BE2C (cell line): ENCODE results near the gene SCLT1.

Experiments used
- DNase-seq: peaks from one replicate; pipeline ENCODE4 v3.0.0-alpha.2; 2020
- H3K27me3 ChIP-seq: fragments of 250-450 bp; sonication (Bioruptor Pico); 2 replicates; pipeline ENCODE4 v1.5.1; 2020; ENCODE audit warnings: mild to moderate bottlenecking
- H3K36me3 ChIP-seq: fragments of 250-450 bp; sonication (Bioruptor Pico); 2 replicates; pipeline ENCODE4 v1.5.1; 2020; ENCODE audit warnings: mild to moderate bottlenecking
- H3K4me1 ChIP-seq: fragments of 250-450 bp; sonication (Bioruptor Pico); 2 replicates; pipeline ENCODE4 v1.5.1; 2020
- H3K4me3 ChIP-seq: 2 replicates; pipeline ENCODE4 v1.5.1; 2011; ENCODE audit warnings: low read depth, low read length
- H3K9me3 ChIP-seq: fragments of 250-450 bp; sonication (Bioruptor Pico); 2 replicates; pipeline ENCODE4 v1.5.1; 2020
- CTCF ChIP-seq: IDR thresholded peaks from 2 replicates; pipeline ENCODE4 v1.5.1; 2012; ENCODE audit warnings: mild to moderate bottlenecking, low read depth, low read length

Gene SCLT1

GRCh38 chr4:128906581-128906980, 186.8 kb downstream of the SCLT1 start:
- TF ChIP-seq CTCF: no peak
- H3K36me3 ChIP-seq: no peaks in the 10 kb centered on the region
- DNase-seq: no peak
- H3K4me1 ChIP-seq: no peaks in the 10 kb centered on the region
- no peaks in the 10 kb centered on the region for H3K9me3 ChIP-seq
- H3K27me3 ChIP-seq: no peaks in the 10 kb centered on the region
- no peak overlapping the region for H3K4me3 ChIP-seq

- Histone ChIP-seq H3K4me1 (no peaks in the 10 kb centered on the region), H3K36me3 (no peaks in the 10 kb centered on the region), H3K27me3 (no peaks in the 10 kb centered on the region), H3K4me3 (no peak overlapping the region), H3K9me3 (no peaks in the 10 kb centered on the region)
- DNase-seq: no peak
- TF ChIP-seq CTCF: no peak
Observed at GRCh38 chr4:128904821-128905220, 188.5 kb downstream of the SCLT1 start.

- Histone ChIP-seq H3K9me3 (no peaks in the 10 kb centered on the region), H3K36me3 (no peaks in the 10 kb centered on the region)
- no peak for TF ChIP-seq CTCF
Observed at GRCh38 chr4:128880662-128881061, 212.7 kb downstream of the SCLT1 start.

GRCh38 chr4:128879971-128880370, 213.4 kb downstream of the SCLT1 start:
- no peaks in the 10 kb centered on the region for H3K27me3 ChIP-seq
- no peak overlapping the region for H3K4me3 ChIP-seq
- DNase-seq: no peak
- H3K4me1 ChIP-seq: no peaks in the 10 kb centered on the region; the same call in 1 of the 2 replicates
- no peaks in the 10 kb centered on the region for H3K9me3 ChIP-seq
- TF ChIP-seq CTCF: no peak
- H3K36me3 ChIP-seq: no peaks in the 10 kb centered on the region

More at GRCh38 chr4:128880662-128881061, 212.7 kb downstream of the SCLT1 start:
- H3K27me3 ChIP-seq: no peaks in the 10 kb centered on the region
- no peaks in the 10 kb centered on the region; the same call in 1 of the 2 replicates for H3K4me1 ChIP-seq
- no peak for DNase-seq
- H3K4me3 ChIP-seq: no peak overlapping the region

- H3K4me3 ChIP-seq: no peak overlapping the region
- no peak for DNase-seq
- no peaks in the 10 kb centered on the region for H3K27me3 ChIP-seq
- H3K4me1 ChIP-seq: no peaks in the 10 kb centered on the region; the same call in 1 of the 2 replicates
- TF ChIP-seq CTCF: no peak
- no peaks in the 10 kb centered on the region for H3K9me3 ChIP-seq
- no peaks in the 10 kb centered on the region for H3K36me3 ChIP-seq
Observed at GRCh38 chr4:128879283-128879682, 214.1 kb downstream of the SCLT1 start.

- H3K4me1 ChIP-seq: no peaks in the 10 kb centered on the region; the same call in 1 of the 2 replicates
- H3K27me3 ChIP-seq: no peaks in the 10 kb centered on the region
- DNase-seq: no peak
- no peak for TF ChIP-seq CTCF
- H3K36me3 ChIP-seq: no peaks in the 10 kb centered on the region
- no peak overlapping the region for H3K4me3 ChIP-seq
- no peaks in the 10 kb centered on the region for H3K9me3 ChIP-seq
Observed at GRCh38 chr4:128877934-128878333, 215.4 kb downstream of the SCLT1 start.
